Measurements from ENCODE around the gene C10orf62.
"Not testable (repeated sequence)": the region's sequence is repeated elsewhere in the genome, so short reads cannot be mapped to it uniquely, and the experiment has no call there.

C10orf62 gene

GRCh38 chr10:97553575-97554031, 35.9 kb upstream of the C10orf62 start:
- no peaks in the 10 kb centered on the region for H3K9me3 ChIP-seq (ENCODE audit: low read length)
- no peaks in the 10 kb centered on the region for H3K36me3 ChIP-seq (ENCODE audit: insufficient read depth, low read length)
- no peak overlapping the region for H3K4me3 ChIP-seq (ENCODE audit: low read length)
- H2AFZ ChIP-seq (ENCODE audit: low read depth, low read length): no peak overlapping the region
- H3K4me1 ChIP-seq (ENCODE audit: insufficient read depth, low read length): peaks cover 25% of the 10 kb centered on the region
- no peaks in the 10 kb centered on the region for H3K27me3 ChIP-seq (ENCODE audit: insufficient read depth, low read length)

DNA sequence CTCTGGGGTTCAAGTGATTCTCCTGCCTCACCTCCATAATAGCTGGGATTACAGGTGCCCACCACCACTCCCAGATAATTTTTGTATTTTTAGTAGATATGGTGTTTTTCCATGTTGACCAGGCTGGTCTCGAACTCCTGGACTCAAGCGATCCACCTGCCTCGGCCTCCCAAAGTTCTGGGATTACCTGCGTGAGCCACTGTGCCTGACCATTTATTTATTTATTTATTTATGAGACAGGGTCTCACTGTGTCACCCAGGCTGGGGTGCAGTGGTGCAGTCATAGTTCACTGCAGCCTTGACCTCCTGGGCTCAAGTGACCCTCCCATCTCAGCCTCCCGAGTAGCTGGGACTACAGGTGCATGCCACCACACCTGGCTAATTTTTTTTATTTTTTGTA, 35.2 kb upstream of the C10orf62 start:
- not testable (repeated sequence) for H3K9me3 ChIP-seq (ENCODE audit: low read length); H3K36me3 ChIP-seq (ENCODE audit: insufficient read depth, low read length); H3K27me3 ChIP-seq (ENCODE audit: insufficient read depth, low read length); H3K4me3 ChIP-seq (ENCODE audit: low read length); H2AFZ ChIP-seq (ENCODE audit: low read depth, low read length)
- H3K4me1 ChIP-seq (ENCODE audit: insufficient read depth, low read length): peaks cover 19% of the 10 kb centered on the region

DNA sequence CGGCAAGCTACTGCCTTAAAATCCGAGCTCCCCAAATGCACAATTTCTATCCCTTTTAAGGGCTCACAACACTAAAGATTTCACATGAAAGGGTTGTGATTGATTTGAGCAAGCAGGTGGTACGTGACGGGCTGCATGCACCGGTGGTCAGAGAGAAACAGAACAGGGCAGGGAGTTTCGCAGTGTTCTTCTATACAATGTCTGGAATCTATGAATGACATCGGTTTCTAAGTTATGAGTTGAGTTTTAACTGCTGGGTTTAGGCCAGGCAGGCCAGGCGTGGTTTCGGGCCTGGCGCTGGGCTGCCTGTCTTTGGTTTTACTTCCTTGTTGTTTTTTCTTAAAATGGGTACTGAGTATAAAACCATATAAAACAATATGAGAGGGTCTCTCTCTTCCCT, 34.0 kb upstream of the C10orf62 start:
- not testable (repeated sequence) for H3K9me3 ChIP-seq (ENCODE audit: low read length); H3K4me3 ChIP-seq (ENCODE audit: low read length)

DNA sequence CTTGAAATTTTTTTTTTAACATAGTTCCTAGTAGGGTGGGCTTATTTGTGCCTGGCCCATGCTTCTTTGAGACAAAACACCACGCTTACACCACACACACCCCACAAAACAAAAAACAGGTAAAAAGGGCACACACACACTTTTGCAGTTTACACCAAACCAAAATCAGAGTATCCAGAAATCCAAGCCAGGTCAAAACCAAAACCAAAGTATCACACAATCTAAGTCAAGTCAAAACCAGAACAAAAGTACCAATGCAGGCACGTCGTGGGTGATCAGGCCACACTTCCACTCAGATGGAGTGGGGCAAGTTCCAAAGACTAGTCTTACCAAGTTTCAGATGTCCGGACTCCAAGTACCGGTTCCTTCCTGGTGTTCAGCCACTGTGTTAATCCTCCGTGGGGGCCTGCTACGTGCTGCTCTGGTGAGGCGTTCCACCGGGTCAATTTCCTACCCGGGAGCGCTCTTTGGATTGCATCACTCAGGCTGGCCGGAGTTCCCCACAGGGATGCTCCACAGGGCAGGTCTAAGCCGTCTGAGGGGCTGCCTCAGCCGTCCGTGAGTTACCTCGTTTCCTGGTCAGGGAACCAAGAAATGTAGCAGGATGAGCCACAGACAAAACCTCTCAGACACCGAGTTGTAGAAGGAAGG, 28.7 kb upstream of the C10orf62 start:
- H3K4me3 ChIP-seq (ENCODE audit: low read length): not testable (repeated sequence)

More for the DNA sequence above, 34.0 kb upstream of the C10orf62 start:
- not testable (repeated sequence) for H3K27me3 ChIP-seq (ENCODE audit: insufficient read depth, low read length); H3K4me1 ChIP-seq (ENCODE audit: insufficient read depth, low read length); H2AFZ ChIP-seq (ENCODE audit: low read depth, low read length); H3K36me3 ChIP-seq (ENCODE audit: insufficient read depth, low read length)

DNA sequence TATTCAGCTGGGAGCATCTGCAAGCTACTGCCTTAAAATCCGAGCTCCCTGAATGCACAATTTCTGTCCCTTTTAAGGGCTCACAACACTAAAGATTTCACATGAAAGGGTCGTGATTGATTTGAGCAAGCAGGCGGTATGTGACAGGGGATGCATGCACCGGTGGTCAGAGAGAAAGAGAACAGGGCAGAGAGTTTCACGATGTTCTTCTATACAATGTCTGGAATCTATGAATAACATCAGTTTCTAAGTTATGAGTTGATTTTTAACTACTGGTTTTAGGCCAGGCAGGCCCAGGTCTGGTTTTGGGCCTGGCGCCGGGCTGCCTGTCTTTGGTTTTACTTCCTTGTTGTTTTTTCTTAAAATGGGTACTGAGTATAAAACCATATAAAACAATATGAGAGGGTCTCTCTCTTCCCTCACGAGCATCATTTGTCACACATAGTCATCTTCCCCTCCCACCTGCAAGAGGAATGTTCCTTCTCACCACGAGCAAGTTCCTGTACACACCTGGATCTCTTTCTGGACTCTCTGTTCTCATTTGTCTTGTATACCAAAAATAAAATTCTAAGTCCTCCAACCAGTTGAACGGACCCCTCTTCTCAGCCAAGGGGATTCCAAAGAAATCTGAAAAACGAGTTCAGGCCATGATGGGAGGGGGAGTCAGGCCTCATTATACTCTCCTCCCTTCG, 28.0 kb upstream of the C10orf62 start:
- not testable (repeated sequence) for H2AFZ ChIP-seq (ENCODE audit: low read depth, low read length); H3K4me3 ChIP-seq (ENCODE audit: low read length); H3K27me3 ChIP-seq (ENCODE audit: insufficient read depth, low read length); H3K36me3 ChIP-seq (ENCODE audit: insufficient read depth, low read length); H3K9me3 ChIP-seq (ENCODE audit: low read length); H3K4me1 ChIP-seq (ENCODE audit: insufficient read depth, low read length)

More for the DNA sequence above, 28.7 kb upstream of the C10orf62 start:
- H3K4me1 ChIP-seq (ENCODE audit: insufficient read depth, low read length); H2AFZ ChIP-seq (ENCODE audit: low read depth, low read length); H3K27me3 ChIP-seq (ENCODE audit: insufficient read depth, low read length); H3K9me3 ChIP-seq (ENCODE audit: low read length); H3K36me3 ChIP-seq (ENCODE audit: insufficient read depth, low read length): not testable (repeated sequence)

- not testable (repeated sequence) for H3K27me3 ChIP-seq (ENCODE audit: insufficient read depth, low read length); H3K36me3 ChIP-seq (ENCODE audit: insufficient read depth, low read length); H2AFZ ChIP-seq (ENCODE audit: low read depth, low read length); H3K9me3 ChIP-seq (ENCODE audit: low read length); H3K4me3 ChIP-seq (ENCODE audit: low read length); H3K4me1 ChIP-seq (ENCODE audit: insufficient read depth, low read length)
Measured at GRCh38 chr10:97562329-97562728, 27.2 kb upstream of the C10orf62 start.

DNA sequence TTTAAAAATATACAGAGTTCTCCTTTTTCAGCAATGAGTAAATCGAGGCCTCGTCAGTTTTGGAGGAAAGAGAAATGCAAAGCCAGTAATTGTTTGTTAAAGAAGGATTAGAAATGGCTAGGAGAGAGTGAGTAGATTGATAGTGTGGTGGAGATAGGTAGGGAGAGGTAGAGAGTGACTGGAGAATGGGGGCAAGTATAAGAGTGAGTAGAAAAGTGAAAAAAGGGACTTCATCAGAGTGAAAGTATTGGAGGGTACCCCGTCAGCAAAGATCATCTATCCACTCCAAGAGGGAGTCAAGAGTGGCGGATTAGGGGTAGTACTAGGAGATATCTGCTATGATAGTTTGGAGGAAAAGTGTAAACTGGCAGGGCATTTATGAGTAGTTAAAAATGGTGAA, 26.2 kb upstream of the C10orf62 start:
- H3K9me3 ChIP-seq (ENCODE audit: low read length): no peaks in the 10 kb centered on the region
- H2AFZ ChIP-seq (ENCODE audit: low read depth, low read length): no peak overlapping the region
- no peaks in the 10 kb centered on the region for H3K36me3 ChIP-seq (ENCODE audit: insufficient read depth, low read length)
- H3K4me3 ChIP-seq (ENCODE audit: low read length): no peak overlapping the region
- H3K27me3 ChIP-seq (ENCODE audit: insufficient read depth, low read length): no peaks in the 10 kb centered on the region
- H3K4me1 ChIP-seq (ENCODE audit: insufficient read depth, low read length): no peaks in the 10 kb centered on the region

GRCh38 chr10:97564776-97565175, 24.7 kb upstream of the C10orf62 start:
- Histone ChIP-seq H3K4me3 (ENCODE audit: low read length) (no peak overlapping the region), H2AFZ (ENCODE audit: low read depth, low read length) (no peak overlapping the region), H3K9me3 (ENCODE audit: low read length) (no peaks in the 10 kb centered on the region), H3K36me3 (ENCODE audit: insufficient read depth, low read length) (no peaks in the 10 kb centered on the region), H3K27me3 (ENCODE audit: insufficient read depth, low read length) (no peaks in the 10 kb centered on the region), H3K4me1 (ENCODE audit: insufficient read depth, low read length) (no peaks in the 10 kb centered on the region)

DNA sequence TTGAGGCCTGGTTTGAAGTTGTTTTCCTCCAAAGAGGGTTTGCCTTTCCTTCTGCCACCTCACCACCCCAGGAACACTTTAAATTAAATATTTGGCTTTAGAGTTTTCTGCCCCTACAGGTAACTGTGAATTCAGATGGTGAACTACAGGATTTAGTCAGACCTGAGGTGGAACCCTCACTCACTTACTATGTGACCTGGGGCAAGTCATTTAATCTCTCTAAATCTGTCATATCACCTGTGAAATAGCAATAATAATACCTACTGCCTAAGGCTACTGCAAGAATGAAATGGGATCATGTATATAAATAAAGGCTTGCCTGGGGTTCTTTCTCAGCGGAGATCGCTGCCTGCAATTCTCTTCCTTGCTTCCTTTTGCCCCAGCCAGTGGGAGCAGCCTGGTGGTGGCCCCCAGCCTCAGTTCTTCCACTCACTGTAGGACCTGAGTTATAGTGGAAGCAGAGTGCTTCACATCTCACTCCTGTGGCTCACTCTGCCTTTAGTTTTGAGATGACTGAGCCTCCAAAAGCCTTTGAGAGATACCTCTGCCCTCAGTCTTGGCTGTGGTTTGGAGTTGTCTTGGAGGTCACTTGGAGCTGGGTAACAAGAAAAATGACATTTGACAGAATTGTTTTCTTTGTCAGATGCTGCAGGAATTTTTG, 23.1 kb upstream of the C10orf62 start:
- Histone ChIP-seq H3K9me3 (ENCODE audit: low read length) (no peaks in the 10 kb centered on the region), H3K4me3 (ENCODE audit: low read length) (no peak overlapping the region), H3K27me3 (ENCODE audit: insufficient read depth, low read length) (no peaks in the 10 kb centered on the region), H3K4me1 (ENCODE audit: insufficient read depth, low read length) (peaks cover 6% of the 10 kb centered on the region), H3K36me3 (ENCODE audit: insufficient read depth, low read length) (no peaks in the 10 kb centered on the region), H2AFZ (ENCODE audit: low read depth, low read length) (no peak overlapping the region)

- H3K9me3 ChIP-seq (ENCODE audit: low read length): no peaks in the 10 kb centered on the region
- H3K36me3 ChIP-seq (ENCODE audit: insufficient read depth, low read length): no peaks in the 10 kb centered on the region
- H3K4me1 ChIP-seq (ENCODE audit: insufficient read depth, low read length): peaks cover 6% of the 10 kb centered on the region
- H3K27me3 ChIP-seq (ENCODE audit: insufficient read depth, low read length): no peaks in the 10 kb centered on the region
- no peak overlapping the region for H3K4me3 ChIP-seq (ENCODE audit: low read length)
- no peak overlapping the region for H2AFZ ChIP-seq (ENCODE audit: low read depth, low read length)
Measured at GRCh38 chr10:97567891-97568290, 21.6 kb upstream of the C10orf62 start.

DNA sequence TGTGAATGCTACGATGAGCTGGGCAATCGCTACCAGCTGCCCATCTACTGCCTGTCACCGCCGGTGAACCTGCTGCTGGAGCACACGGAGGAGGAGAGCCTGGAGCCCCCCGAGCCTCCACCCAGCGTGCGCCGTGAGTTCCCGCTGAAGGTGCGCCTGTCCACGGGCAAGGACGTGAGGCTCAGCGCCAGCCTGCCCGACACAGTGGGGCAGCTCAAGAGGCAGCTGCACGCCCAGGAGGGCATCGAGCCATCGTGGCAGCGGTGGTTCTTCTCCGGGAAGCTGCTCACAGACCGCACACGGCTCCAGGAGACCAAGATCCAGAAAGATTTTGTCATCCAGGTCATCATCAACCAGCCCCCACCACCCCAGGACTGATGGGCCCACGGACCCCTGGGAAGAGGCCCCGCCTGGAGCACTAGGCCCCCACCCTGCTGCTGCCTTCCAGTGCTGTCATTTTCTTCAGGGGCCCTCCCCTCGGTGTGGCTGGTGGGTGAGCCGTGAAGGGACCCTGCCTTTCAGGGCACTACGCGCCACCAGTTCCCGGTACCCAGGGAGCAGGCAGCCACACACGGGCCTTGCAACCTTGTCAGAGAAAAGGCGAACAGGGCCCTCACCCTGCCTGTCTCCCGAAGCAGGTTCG, 19.3 kb upstream of the C10orf62 start:
- Histone ChIP-seq H3K4me1 (ENCODE audit: insufficient read depth, low read length) (peaks cover 6% of the 10 kb centered on the region), H3K27me3 (ENCODE audit: insufficient read depth, low read length) (no peaks in the 10 kb centered on the region), H3K4me3 (ENCODE audit: low read length) (no peak overlapping the region), H2AFZ (ENCODE audit: low read depth, low read length) (no peak overlapping the region), H3K9me3 (ENCODE audit: low read length) (no peaks in the 10 kb centered on the region), H3K36me3 (ENCODE audit: insufficient read depth, low read length) (no peaks in the 10 kb centered on the region)

GRCh38 chr10:97570789-97571471, 18.6 kb upstream of the C10orf62 start:
- no peak overlapping the region for H3K4me3 ChIP-seq (ENCODE audit: low read length)
- H2AFZ ChIP-seq (ENCODE audit: low read depth, low read length): no peak overlapping the region
- peaks cover 2% of the 10 kb centered on the region for H3K27me3 ChIP-seq (ENCODE audit: insufficient read depth, low read length)
- no peaks in the 10 kb centered on the region for H3K36me3 ChIP-seq (ENCODE audit: insufficient read depth, low read length)
- H3K9me3 ChIP-seq (ENCODE audit: low read length): no peaks in the 10 kb centered on the region
- H3K4me1 ChIP-seq (ENCODE audit: insufficient read depth, low read length): peaks cover 6% of the 10 kb centered on the region

DNA sequence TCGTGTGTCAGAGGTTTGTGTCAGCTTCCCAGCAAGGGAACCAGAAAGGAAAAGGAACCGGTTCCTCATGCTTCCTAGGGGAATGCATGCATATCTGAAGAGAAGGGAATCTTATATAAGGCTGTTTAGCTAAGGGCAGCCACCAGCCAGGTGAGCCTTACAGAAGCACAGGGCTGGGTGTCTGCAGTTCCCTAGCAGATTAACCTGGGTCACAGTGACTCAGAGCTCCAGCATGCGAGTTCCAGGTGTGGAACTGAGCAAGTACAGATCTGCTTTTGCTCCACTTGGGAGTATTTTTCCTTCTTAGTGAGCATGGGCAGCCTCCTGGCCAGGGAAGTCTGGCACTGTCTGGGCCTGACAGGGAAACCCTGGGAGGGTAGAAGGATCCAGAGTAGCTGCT, 17.9 kb upstream of the C10orf62 start:
- Histone ChIP-seq H3K4me3 (ENCODE audit: low read length) (no peak overlapping the region), H3K27me3 (ENCODE audit: insufficient read depth, low read length) (peaks cover 3% of the 10 kb centered on the region), H3K9me3 (ENCODE audit: low read length) (no peaks in the 10 kb centered on the region), H2AFZ (ENCODE audit: low read depth, low read length) (no peak overlapping the region), H3K4me1 (ENCODE audit: insufficient read depth, low read length) (peaks cover 6% of the 10 kb centered on the region), H3K36me3 (ENCODE audit: insufficient read depth, low read length) (no peaks in the 10 kb centered on the region)
